Measurements from ENCODE around the gene MADCAM1.
"Not testable (repeated sequence)": the region's sequence is repeated elsewhere in the genome, so short reads cannot be mapped to it uniquely, and the experiment has no call there.

Gene MADCAM1

DNA sequence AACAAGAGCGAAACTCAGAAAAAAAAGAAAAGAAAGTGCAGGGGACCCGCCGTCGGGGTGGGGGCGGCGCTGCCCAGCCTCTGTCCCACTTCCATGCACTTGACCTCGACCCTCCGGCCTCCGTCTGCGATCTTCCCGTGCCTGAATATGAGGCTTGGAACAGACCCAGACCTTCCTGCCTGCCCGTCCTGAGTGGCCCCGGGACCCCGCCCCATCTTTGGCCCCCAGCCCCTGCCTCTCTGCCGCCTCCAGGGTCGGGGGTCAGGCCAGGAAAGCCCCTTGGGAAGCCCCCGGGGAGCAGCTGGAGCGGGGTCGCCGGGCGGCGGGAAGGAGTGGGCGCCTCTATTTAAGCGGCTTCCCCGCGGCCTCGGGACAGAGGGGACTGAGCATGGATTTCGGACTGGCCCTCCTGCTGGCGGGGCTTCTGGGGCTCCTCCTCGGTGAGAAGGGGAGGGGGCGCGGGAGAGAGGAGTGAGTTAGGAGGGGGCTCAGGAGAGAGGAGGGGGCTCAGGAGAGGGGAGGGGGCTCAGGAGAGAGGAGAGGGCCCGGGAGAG, at the start of gene MADCAM1:
TSS of gene MADCAM1 (plus strand) at position 375 of the 554 bp plus-strand sequence. CDS start at position 389, 14 bp downstream.
- Mint-ChIP-seq H3K4me3 (peak within 1 kb of the TSS; percentile 49 to 67 (median 63)), H3K36me3 (ENCODE audit: low read depth) (peaks cover 4% of the 10 kb centered on the region), H3K9me3 (no peaks in the 10 kb centered on the region), H3K27me3 (ENCODE audit: low read depth) (peaks cover 41% of the 10 kb centered on the region), H3K27ac (peak within 1 kb of the TSS in 1 of 3 experiments; percentile 48), H3K4me1 (peaks cover 4% of the 10 kb centered on the region)
- TF ChIP-seq, protein P1, sequence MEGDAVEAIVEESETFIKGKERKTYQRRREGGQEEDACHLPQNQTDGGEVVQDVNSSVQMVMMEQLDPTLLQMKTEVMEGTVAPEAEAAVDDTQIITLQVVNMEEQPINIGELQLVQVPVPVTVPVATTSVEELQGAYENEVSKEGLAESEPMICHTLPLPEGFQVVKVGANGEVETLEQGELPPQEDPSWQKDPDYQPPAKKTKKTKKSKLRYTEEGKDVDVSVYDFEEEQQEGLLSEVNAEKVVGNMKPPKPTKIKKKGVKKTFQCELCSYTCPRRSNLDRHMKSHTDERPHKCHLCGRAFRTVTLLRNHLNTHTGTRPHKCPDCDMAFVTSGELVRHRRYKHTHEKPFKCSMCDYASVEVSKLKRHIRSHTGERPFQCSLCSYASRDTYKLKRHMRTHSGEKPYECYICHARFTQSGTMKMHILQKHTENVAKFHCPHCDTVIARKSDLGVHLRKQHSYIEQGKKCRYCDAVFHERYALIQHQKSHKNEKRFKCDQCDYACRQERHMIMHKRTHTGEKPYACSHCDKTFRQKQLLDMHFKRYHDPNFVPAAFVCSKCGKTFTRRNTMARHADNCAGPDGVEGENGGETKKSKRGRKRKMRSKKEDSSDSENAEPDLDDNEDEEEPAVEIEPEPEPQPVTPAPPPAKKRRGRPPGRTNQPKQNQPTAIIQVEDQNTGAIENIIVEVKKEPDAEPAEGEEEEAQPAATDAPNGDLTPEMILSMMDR (IDR thresholded peaks at IDR 0.05; ENCODE audit: unreplicated experiment in 3 of 3), result no peak

DNA sequence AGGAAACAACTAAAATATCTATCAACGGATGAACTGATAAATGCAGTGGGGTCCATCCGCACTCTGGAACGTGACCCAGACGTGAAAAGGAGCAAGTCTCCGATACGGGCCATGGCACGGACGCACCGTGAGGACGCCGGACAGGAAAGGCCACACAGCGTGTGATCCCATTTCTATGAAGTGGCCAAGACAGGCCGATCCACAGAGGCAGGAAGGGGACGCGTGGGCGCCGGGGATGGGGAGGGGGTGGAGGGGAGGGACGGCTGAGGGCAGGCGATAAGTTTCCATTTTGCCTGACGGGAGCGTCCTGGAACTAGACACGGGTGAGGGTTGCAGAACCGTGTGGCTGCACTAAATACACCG, 49.2 kb upstream of the MADCAM1 start:
- Mint-ChIP-seq H3K36me3 (ENCODE audit: low read depth) (peaks cover 20% of the 10 kb centered on the region), H3K27me3 (ENCODE audit: low read depth) (no peaks in the 10 kb centered on the region), H3K4me3 (no peak overlapping the region), H3K4me1 (peaks cover 13% of the 10 kb centered on the region), H3K9me3 (no peaks in the 10 kb centered on the region), H3K27ac (peak overlapping the region in 2 of 3 experiments; percentile 25 to 78)
- TF ChIP-seq, protein P1 (IDR thresholded peaks at IDR 0.05; ENCODE audit: unreplicated experiment in 3 of 3), result no peak

DNA sequence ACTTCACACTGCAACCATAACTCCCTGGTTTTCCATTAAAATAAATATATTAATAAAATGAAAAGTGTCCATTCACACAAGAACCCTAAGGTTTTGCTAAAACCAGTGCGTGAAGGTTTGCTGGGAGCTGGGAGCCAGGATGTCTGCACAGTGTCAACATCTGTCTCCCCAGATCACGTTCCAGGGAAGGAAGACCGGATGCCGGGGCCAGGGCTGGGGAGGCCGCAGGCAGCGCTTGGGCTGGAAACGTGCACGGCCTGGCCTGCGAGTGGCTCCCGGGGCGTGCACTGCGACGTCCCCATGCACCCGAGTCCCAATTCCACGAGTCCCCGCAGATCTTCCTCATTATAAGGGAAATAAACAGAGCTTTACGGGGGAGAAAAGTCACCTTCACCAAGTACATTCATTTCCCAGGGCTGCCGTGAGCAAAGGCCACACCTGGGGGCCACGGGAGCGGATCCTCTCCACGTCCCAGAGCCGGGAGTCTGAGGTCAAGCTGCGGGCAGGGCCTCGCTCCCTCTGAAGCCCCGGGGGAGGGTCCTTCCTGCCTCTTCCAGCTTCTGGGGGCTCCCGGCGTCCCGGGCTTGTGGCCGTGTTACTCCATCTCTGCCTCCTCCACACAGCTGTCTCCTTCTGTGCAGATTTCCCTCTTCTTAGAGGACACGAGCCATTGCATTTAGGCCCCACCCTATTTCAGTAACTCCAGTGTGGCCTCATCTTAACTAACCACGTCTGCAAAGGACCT, 48.3 kb upstream of the MADCAM1 start:
- Mint-ChIP-seq H3K27me3 (ENCODE audit: low read depth) (no peaks in the 10 kb centered on the region), H3K9me3 (no peaks in the 10 kb centered on the region), H3K4me1 (peaks cover 13% of the 10 kb centered on the region), H3K27ac (peak overlapping the region; percentile 88 to 95 (median 94)), H3K36me3 (ENCODE audit: low read depth) (peaks cover 25% of the 10 kb centered on the region), H3K4me3 (peak overlapping the region; percentile 45 to 48 (median 46))
- TF ChIP-seq, protein P1 (IDR thresholded peaks at IDR 0.05; ENCODE audit: unreplicated experiment in 3 of 3), result no peak

DNA sequence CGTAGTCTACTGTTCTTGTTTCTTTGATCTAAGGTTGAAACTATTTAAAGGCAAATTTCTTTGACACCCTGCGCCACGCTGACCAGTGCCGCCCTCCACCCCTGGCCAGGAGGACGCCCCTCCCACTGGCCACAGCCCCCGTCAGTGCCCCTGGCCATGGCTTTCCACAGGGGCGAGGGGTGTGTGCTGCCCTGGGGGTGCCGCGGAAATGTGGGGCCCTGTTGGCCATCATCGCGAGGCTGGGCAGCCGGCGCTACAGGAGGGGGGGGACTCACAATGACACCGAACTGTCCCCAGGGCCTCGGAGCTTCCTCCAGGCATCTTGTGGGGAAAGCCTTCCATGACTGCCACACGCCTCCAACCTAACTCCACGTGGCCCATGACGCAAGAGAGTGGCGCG, 46.4 kb upstream of the MADCAM1 start:
- peaks cover 13% of the 10 kb centered on the region for H3K4me1 Mint-ChIP-seq
- H3K9me3 Mint-ChIP-seq, result no peaks in the 10 kb centered on the region
- peaks cover 35% of the 10 kb centered on the region for H3K36me3 Mint-ChIP-seq (ENCODE audit: low read depth)
- H3K27ac Mint-ChIP-seq, result no peak overlapping the region
- TF ChIP-seq, protein P1 (IDR thresholded peaks at IDR 0.05; ENCODE audit: unreplicated experiment in 3 of 3), result no peak
- no peaks in the 10 kb centered on the region for H3K27me3 Mint-ChIP-seq (ENCODE audit: low read depth)
- H3K4me3 Mint-ChIP-seq, result no peak overlapping the region

DNA sequence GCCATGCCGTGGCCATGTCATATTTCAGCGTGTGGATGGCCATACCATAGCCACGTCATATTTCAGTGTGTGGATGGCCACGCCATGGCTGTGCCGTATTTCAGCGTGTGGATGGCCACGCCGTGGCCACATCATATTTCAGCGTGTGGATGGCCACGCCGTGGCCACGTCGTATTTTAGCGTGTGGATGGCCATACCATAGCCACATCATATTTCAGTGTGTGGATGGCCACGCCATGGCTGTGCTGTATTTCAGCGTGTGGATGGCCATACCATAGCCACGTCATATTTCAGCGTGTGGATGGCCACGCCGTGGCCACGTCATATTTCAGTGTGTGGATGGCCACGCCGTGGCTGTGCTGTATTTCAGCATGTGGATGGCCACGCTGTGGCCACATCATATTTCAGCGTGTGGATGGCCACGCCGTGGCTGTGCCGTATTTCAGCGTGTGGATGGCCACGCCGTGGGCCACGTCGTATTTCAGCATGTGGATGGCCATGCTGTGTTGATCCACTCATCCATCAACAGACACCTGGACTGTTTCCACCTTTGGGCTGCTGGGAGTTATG, 45.3 kb upstream of the MADCAM1 start:
- peaks cover 13% of the 10 kb centered on the region for H3K4me1 Mint-ChIP-seq
- H3K27ac Mint-ChIP-seq; H3K9me3 Mint-ChIP-seq; H3K27me3 Mint-ChIP-seq (ENCODE audit: low read depth); H3K4me3 Mint-ChIP-seq: not testable (repeated sequence)
- peaks cover 43% of the 10 kb centered on the region for H3K36me3 Mint-ChIP-seq (ENCODE audit: low read depth)

DNA sequence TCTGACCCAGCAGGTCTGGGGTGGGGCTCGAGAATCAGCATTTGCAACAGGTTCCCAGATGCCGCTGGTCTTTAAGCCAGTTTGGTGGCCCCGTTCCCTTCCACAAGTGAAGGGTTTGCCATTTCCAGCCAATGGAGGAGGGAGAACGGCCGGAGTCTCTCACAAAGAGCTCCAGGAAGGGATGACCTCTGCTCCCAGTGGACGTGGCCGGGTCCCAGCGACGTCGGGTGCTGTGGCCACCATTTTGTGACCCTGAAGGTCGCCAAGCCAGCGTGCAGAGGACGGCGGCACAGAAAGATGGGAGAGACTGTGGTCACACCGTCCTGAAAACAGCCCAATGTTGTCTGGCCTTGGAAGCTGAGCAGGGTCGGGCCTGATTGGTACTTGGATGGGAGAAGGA, 43.5 kb upstream of the MADCAM1 start:
- Mint-ChIP-seq H3K36me3 (ENCODE audit: low read depth) (peaks cover 53% of the 10 kb centered on the region), H3K4me3 (no peak overlapping the region), H3K27ac (no peak overlapping the region), H3K9me3 (no peaks in the 10 kb centered on the region), H3K27me3 (ENCODE audit: low read depth) (peaks cover 5% of the 10 kb centered on the region), H3K4me1 (peaks cover 15% of the 10 kb centered on the region)
- TF ChIP-seq, protein P1 (IDR thresholded peaks at IDR 0.05; ENCODE audit: unreplicated experiment in 3 of 3), result no peak
